Stimulated activated CD8-positive, alpha-beta memory T cell treated with anti-CD3 and anti-CD28 coated beads, Interleukin-15, amount 100 ng/mL, for 48 hours (primary cell): ENCODE results near the gene KCNIP1.

ENCODE experiments used
- DNase-seq, 2 donors: peaks; one replicate each; pipeline ENCODE4 v3.0.0-alpha.2; 2020; ENCODE audit warnings: low read depth in 2 of 2

Gene KCNIP1

DNA sequence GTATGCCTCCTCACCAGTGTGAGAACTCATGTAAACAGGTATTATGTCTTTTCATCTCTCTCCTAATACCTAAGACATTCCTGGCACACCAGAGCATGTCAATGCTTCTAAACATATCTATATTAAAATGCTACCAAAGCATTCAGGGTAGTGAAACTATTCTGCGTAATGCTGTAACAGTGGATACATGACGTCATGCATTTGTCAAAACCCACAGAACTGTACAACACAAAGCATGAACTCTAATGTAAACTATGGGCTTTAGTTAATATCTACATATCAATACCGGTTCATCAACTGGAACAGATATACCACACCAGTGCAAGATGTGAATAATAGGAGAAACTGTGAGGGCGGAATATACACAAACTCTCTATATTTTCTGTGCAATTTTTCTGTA, 207.5 kb downstream of the KCNIP1 start:
- DNase-seq: no peak

GRCh38 chr5:170715141-170715540, 211.3 kb downstream of the KCNIP1 start:
- DNase-seq: no peak

DNA sequence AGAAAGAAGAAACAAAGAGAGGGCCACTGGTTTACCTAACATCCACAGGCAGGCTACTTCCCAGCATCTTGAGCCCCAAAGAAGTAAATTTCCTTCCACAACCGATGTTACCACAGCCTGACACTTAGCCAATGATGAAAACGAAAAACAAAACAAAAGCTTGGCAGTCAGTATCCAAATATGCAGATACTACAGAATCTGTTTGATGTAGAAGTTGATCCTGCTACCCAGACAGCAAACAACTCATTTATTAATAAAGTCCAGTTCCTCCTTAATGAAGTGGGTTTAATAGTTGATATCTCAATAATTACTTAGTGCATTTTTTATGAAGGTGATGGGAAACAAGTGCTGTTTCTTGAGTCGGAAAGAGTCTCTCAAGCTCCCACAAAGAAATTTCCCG, 212.6 kb downstream of the KCNIP1 start:
- no peak for DNase-seq

GRCh38 chr5:170719551-170719950, 215.7 kb downstream of the KCNIP1 start:
- no peak for DNase-seq

- no peak for DNase-seq
Measured at GRCh38 chr5:170720179-170720578, 216.4 kb downstream of the KCNIP1 start.

DNA sequence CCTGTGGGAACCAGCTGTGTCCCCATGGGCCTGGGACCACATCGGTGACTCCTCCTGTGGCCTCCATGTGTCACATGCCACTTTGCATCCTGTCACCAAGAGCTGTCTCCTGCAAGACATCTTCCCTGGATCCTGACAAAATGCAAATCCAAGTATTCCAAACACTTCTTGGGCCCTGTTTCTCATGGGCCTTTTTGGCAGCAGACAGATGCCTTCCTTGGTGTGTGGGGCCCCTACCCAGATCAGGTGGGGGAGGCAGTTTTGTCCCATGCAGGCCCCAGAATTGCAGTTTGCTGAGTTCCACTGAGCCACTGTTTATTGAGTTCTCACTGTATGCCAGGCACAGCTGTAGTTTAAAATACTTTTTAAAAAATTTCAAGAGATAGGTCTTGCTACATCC, 217.2 kb downstream of the KCNIP1 start:
- no peak for DNase-seq

DNA sequence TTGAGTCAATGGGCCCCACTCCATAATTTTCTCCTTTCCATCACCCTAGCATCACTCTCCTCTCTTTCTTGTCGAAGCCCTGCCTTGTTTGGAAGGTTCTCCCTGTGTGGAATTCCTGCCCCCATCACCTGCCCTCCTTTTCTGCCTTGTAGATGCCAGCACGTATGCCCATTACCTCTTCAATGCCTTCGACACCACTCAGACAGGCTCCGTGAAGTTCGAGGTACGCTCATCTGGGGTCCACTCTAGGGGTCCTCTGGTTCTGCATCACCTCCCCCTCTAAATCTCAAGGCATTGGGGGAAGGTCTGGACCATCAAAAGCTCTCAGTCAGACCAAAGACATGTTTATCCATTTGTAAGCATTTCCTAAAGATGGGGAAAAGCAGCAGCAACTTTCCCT, 217.9 kb downstream of the KCNIP1 start:
- no peak for DNase-seq

DNA sequence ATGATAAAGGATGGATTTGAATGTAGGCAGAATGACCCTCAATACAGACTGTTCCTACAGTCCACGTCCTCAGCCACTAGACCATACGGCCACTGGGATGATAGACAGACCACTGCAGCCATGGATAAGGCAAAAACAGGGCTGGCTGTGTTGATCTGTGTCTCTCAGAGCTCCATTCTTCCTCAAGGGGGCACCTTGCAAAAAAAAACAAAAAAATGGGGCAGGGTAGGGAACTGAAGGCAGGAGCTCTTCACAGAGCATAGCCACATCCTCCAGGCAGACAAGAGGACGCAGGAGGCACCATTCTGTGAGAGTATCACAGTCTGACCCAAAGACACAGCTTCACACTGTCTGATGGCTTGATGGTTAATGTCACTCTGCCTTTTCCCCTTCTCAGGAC, 218.5 kb downstream of the KCNIP1 start:
- no peak for DNase-seq

DNA sequence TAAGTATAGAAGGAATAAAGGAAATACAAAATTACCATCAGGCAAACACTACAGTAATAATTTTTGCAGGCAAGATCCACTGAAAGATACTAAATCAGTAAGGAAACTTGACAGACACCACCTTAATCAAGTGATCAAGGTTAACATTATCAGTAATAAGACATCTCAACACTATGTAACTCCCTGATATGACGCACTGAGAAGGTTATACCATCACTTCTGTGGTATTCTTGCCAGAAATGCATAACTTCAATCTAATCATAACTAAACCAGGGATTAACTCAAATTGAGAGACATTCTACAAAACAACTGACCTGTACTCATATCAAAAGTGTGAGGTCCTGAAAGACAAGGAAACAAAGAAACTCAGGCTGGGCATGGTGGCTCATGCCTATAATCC, 227.2 kb downstream of the KCNIP1 start:
- no peak for DNase-seq

DNA sequence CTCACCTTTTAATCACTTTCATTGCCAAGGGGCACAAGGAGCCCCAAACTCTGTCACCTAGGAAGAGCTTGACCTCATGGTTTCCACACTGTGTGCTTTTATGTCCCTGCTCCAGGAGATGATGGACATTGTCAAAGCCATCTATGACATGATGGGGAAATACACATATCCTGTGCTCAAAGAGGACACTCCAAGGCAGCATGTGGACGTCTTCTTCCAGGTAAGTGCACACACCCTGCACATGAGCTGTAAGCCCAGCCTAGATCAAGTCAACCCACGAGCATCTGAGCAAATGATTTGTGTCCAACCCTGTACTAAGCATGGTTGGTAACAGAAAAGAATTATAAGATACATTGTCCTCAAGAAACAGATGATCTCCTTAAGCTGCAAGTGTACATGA, 228.9 kb downstream of the KCNIP1 start:
- no peak for DNase-seq

- no peak for DNase-seq
Measured at GRCh38 chr5:170736966-170737365, 233.1 kb downstream of the KCNIP1 start.

- DNase-seq: no peak
Measured at GRCh38 chr5:170737591-170737990, 233.8 kb downstream of the KCNIP1 start.

GRCh38 chr5:170738840-170739239, 235.0 kb downstream of the KCNIP1 start:
- no peak for DNase-seq

DNA sequence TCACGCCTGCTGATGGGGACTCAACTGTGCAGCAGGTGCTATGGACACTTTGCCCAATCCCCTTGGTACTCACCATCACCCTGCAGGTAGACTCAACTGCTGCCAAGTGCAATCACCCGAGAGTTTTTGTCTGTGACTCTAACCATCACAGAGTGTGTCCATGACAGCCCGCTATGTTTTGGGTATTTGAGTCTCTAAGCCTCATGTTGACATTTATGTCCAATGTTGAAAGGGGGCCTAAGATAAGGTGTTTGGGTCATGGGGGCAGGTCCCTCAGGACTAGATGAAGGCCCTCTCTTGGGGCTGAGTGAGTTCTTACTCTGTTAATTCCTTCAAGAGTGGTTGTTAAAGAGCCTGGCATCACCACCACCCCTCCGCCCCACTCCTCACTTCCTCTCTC, 235.6 kb downstream of the KCNIP1 start:
- DNase-seq: no peak

- DNase-seq: no peak
Measured at GRCh38 chr5:170740551-170741205, 236.9 kb downstream of the KCNIP1 start.

DNA sequence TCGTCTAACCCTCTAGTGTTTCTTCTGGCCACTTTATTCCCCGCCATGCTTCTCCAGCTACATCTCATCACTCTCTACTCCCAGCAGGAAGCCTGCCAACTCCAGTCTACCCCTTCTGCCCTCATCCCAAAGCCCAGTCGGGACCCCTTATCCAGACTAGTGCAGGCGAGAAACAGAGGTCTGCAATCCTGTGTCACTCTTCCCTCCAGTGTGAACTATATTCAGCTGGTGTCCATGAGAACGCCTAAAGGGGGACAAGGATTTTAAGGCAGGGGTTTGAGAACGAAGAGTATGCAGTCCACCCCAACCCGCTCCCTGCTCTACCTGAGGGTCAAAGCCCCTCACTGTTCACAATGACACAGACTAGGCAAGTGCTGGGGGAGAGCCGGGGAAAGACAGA, 238.0 kb downstream of the KCNIP1 start:
- no peak for DNase-seq

DNA sequence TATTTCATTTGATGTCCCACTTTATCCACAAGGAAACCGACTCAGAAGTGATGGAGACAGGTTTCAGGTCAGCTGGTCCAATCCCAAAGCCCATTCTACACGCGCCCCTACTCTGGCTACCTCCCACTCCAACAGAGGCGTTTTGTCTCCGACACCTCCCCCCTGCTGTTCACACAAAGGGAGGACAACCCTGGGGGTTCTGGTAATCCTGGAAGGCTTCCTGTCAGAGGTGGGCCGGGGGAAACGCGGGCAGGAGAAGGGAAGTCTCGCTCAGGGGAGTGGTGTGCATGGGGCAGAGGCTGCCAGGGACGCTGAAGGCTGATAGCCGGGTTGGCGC, 240.0 kb downstream of the KCNIP1 start:
- DNase-seq: no peak

- no peak for DNase-seq
Measured at GRCh38 chr5:170745481-170746071, 241.8 kb downstream of the KCNIP1 start.

GRCh38 chr5:170746075-170746960, 242.5 kb downstream of the KCNIP1 start:
- DNase-seq: no peak

- no peak for DNase-seq
Measured at GRCh38 chr5:170746961-170747340, 243.1 kb downstream of the KCNIP1 start.

GRCh38 chr5:170747357-170747756, 243.5 kb downstream of the KCNIP1 start:
- no peak for DNase-seq

GRCh38 chr5:170747851-170748250, 244.0 kb downstream of the KCNIP1 start:
- DNase-seq: no peak

- DNase-seq: no peak
Measured at GRCh38 chr5:170748951-170749471, 245.2 kb downstream of the KCNIP1 start.
